Nephron (organoid): ENCODE results near the gene CCNT1.
"Not testable (repeated sequence)": the region's sequence is repeated elsewhere in the genome, so short reads cannot be mapped to it uniquely, and the experiment has no call there.

Source experiments
- H3K27ac Mint-ChIP-seq, 3 experiments: 2 replicates each; pipeline ENCODE4 v1.8.0; 2020; ENCODE audit warnings: mixed read lengths in 3 of 3, mild to moderate bottlenecking in 2 of 3, moderate library complexity in 1 of 3
- H3K27me3 Mint-ChIP-seq: 2 replicates; pipeline ENCODE4 v1.8.0; 2021; ENCODE audit warnings: low read depth, mild to moderate bottlenecking, moderate library complexity, mixed read lengths
- H3K36me3 Mint-ChIP-seq: 2 replicates; pipeline ENCODE4 v1.8.0; 2020; ENCODE audit warnings: low read depth, mixed read lengths
- H3K4me1 Mint-ChIP-seq: 2 replicates; pipeline ENCODE4 v1.8.0; 2020; ENCODE audit warnings: mixed read lengths
- H3K4me3 Mint-ChIP-seq, 3 experiments: 2 replicates each; pipeline ENCODE4 v1.8.0; 2020; ENCODE audit warnings: mild to moderate bottlenecking in 3 of 3, mixed read lengths in 3 of 3, moderate library complexity in 2 of 3
- H3K9me3 Mint-ChIP-seq: 2 replicates; pipeline ENCODE4 v1.8.0; 2020; ENCODE audit warnings: mixed read lengths
- CTCF ChIP-seq, 3 experiments: fragments of 200-600 bp; sonication (generic); IDR thresholded peaks; one replicate each; pipeline ENCODE4 v1.5.0; 2021; ENCODE audit warnings: antibody characterized with exemption in 3 of 3; ENCODE audit not compliant: unreplicated experiment in 3 of 3

The CCNT1 gene

GRCh38 chr12:48671231-48671856 is 45.2 kb downstream of the CCNT1 start:
- no peaks in the 10 kb centered on the region for H3K9me3 Mint-ChIP-seq
- TF ChIP-seq CTCF (IDR thresholded peaks at IDR 0.05; ENCODE audit: unreplicated experiment in 3 of 3) = no peak

GRCh38 chr12:48668996-48669395 is 47.5 kb downstream of the CCNT1 start:
- Mint-ChIP-seq H3K4me3 (no peak overlapping the region), H3K27me3 (no peaks in the 10 kb centered on the region), H3K9me3 (no peaks in the 10 kb centered on the region), H3K36me3 (peaks cover 49% of the 10 kb centered on the region), H3K27ac (no peak overlapping the region), H3K4me1 (no peaks in the 10 kb centered on the region)
- no peak for TF ChIP-seq CTCF (IDR thresholded peaks at IDR 0.05; ENCODE audit: unreplicated experiment in 3 of 3)

More at GRCh38 chr12:48671231-48671856, 45.2 kb downstream of the CCNT1 start:
- H3K27me3 Mint-ChIP-seq = no peaks in the 10 kb centered on the region
- no peak overlapping the region for H3K4me3 Mint-ChIP-seq
- peaks cover 51% of the 10 kb centered on the region for H3K36me3 Mint-ChIP-seq
- no peak overlapping the region for H3K27ac Mint-ChIP-seq
- H3K4me1 Mint-ChIP-seq = no peaks in the 10 kb centered on the region

GRCh38 chr12:48659863-48660262 is 56.6 kb downstream of the CCNT1 start:
- no peak for TF ChIP-seq CTCF (IDR thresholded peaks at IDR 0.05; ENCODE audit: unreplicated experiment in 3 of 3)
- Mint-ChIP-seq H3K9me3 (no peaks in the 10 kb centered on the region), H3K27me3 (no peaks in the 10 kb centered on the region), H3K4me3 (no peak overlapping the region), H3K36me3 (peaks cover 70% of the 10 kb centered on the region), H3K27ac (no peak overlapping the region), H3K4me1 (no peaks in the 10 kb centered on the region)

GRCh38 chr12:48651681-48652080 is 64.8 kb downstream of the CCNT1 start:
- H3K27ac Mint-ChIP-seq = peak overlapping the region in 1 of 3 experiments; percentile 42
- no peaks in the 10 kb centered on the region for H3K4me1 Mint-ChIP-seq
- H3K4me3 Mint-ChIP-seq = no peak overlapping the region
- TF ChIP-seq CTCF (IDR thresholded peaks at IDR 0.05; ENCODE audit: unreplicated experiment in 3 of 3) = no peak
- no peaks in the 10 kb centered on the region for H3K27me3 Mint-ChIP-seq
- H3K9me3 Mint-ChIP-seq = no peaks in the 10 kb centered on the region
- H3K36me3 Mint-ChIP-seq = peaks cover 63% of the 10 kb centered on the region

GRCh38 chr12:48645354-48645753 is 71.2 kb downstream of the CCNT1 start:
- H3K4me3 Mint-ChIP-seq, H3K4me1 Mint-ChIP-seq, H3K27ac Mint-ChIP-seq, H3K27me3 Mint-ChIP-seq: not testable (repeated sequence)
- Mint-ChIP-seq H3K9me3 (peaks cover 26% of the 10 kb centered on the region), H3K36me3 (peaks cover 77% of the 10 kb centered on the region)

- TF ChIP-seq CTCF (IDR thresholded peaks at IDR 0.05; ENCODE audit: unreplicated experiment in 3 of 3) = no peak
- Mint-ChIP-seq H3K4me1 (no peaks in the 10 kb centered on the region), H3K36me3 (peaks cover 83% of the 10 kb centered on the region), H3K27me3 (no peaks in the 10 kb centered on the region), H3K27ac (no peak overlapping the region), H3K9me3 (peaks cover 41% of the 10 kb centered on the region), H3K4me3 (no peak overlapping the region)
Observed at GRCh38 chr12:48643011-48643410, 73.5 kb downstream of the CCNT1 start.

- peaks cover 74% of the 10 kb centered on the region for H3K36me3 Mint-ChIP-seq
- not testable (repeated sequence) for H3K27ac Mint-ChIP-seq, H3K4me3 Mint-ChIP-seq, H3K27me3 Mint-ChIP-seq, H3K4me1 Mint-ChIP-seq
- peaks cover 41% of the 10 kb centered on the region for H3K9me3 Mint-ChIP-seq
Observed at GRCh38 chr12:48641752-48642555, 74.6 kb downstream of the CCNT1 start.
